GM18868 (cell line): ENCODE measurements around the gene OR2B3.
A peak's percentile ranks its signal among the peaks of the same experiment; 100 is the strongest.
"Not testable (repeated sequence)": the region's sequence is repeated elsewhere in the genome, so short reads cannot be mapped to it uniquely, and the experiment has no call there.

Experiments used
- ATAC-seq: cut with Tn5 transposase; IDR thresholded peaks from one replicate; pipeline ENCODE4 v1.9.1; 2021; ENCODE audit warnings: mild to moderate bottlenecking, moderate library complexity; ENCODE audit not compliant: unreplicated experiment

The OR2B3 gene, protein sequence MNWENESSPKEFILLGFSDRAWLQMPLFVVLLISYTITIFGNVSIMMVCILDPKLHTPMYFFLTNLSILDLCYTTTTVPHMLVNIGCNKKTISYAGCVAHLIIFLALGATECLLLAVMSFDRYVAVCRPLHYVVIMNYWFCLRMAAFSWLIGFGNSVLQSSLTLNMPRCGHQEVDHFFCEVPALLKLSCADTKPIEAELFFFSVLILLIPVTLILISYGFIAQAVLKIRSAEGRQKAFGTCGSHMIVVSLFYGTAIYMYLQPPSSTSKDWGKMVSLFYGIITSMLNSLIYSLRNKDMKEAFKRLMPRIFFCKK

DNA sequence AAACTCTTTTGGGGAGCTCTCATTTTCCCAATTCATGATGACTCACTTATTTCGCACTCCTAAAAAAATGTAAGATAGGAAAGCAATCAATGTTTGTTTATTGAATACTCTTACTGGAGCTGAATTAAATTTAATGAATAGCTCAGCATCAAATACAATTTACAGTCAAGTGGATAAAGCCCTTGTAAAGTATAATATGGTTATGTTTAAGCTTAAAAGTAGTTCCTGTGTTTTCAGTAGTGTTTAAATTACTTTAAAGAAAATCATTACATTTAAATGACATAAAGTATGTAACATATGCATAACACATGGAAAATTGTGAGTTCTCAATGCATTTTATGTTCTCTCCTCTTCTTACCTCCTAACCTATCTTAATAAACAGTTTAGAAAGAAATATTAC, at the start of gene OR2B3:
Gene OR2B3 (minus strand): TSS at position 101 of the 400 bp plus-strand sequence. CDS start 65 bp downstream, at position 36.
- no peak for ATAC-seq

DNA sequence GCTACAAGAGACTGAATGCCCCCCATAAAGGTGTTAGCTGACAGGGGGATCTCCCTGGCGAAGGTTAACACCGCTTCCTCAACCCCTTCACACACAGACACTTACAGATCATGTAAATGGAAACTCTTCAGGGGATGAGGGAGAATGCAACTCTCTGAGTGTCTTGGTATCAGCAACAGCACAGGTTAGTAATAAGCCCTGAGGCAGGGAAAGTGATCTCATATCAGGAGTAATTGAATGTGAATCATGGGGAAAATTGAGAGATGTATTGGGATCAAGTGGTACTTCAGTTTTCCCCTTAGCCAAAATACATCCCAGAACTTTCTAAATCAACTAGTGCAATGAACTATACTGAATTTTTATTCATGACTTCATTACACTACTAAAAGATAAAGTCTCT, 44.6 kb upstream of the OR2B3 start:
- no peak for ATAC-seq

DNA sequence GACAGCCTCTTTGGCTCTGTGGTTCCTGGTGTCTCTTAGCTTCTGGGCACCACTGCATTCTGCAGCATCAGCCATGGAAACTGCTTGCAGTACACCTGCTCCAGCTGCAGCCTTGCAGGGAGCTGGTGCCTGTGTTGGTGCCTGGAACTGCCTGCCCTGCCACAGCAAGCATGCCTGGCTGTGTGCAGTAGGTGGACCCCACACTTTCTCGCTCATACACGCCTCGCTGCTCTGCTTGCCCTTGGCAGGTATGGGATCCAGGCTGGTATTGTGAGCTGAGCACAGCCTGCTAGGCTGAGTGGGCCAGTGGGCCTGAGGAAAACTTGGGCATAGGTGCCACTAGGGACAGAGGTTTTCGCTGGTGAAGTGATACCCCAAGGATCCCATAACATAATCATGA, 43.5 kb upstream of the OR2B3 start:
- ATAC-seq: no peak

DNA sequence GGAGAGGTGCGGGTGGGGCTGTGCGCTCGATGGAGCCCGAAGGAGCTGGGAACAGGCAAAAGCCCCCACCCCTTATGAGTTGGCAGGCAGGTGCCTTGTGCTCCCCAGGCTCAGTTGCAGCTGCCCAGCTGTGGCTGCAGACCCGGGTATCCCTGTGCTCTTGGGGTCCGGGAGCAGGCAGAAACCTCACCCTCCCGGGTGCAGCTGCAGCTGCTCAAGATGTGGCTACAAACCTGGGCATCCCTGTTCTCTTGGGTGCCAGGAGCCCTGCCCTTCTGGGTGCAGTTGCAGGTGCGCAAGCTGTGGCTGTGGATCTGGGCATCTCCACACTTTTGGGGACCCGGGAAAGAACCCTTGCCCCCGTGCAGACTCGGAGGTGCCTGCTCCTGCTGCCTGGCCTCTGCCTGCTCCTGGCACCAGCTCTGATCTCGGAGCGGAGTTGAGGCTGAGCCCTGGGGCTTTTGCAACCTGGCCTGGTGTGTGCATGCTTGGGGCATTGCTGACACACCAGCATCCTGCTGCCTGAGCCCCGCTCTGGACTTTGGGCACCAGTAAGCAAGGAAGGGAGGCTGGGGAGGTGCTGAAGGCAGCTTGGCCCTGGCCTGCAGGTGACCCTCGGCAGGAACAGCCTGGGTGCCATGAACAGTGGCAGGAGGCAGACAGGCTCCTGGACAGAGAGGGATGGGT, 42.4 kb upstream of the OR2B3 start:
- no peak for ATAC-seq

DNA sequence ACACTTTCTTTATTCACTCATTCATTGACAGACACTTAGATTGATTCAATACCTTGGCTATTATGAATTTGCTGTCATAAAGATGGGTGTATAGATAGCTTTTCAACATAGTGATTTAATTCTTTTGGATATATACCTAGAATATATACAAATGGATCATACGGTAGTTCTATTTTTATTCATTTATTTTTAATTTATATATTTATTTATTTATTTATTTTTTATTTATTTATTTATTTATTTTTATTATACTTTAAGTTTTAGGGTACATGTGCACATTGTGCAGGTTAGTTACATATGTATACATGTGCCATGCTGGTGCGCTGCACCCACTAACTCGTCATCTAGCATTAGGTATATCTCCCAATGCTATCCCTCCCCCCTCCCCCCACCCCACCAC, 27.9 kb upstream of the OR2B3 start:
- not testable (repeated sequence) for ATAC-seq

DNA sequence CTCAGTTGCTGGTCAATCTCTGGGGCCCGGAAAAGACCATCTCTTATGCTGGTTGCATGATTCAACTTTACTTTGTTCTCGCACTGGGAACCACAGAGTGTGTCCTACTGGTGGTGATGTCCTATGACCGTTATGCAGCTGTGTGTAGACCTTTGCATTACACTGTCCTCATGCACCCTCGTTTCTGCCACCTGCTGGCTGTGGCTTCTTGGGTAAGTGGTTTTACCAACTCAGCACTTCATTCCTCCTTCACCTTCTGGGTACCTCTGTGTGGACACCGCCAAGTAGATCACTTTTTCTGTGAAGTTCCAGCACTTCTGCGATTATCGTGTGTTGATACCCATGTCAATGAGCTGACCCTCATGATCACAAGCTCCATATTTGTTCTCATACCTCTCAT, 25.0 kb upstream of the OR2B3 start:
- ATAC-seq: no peak

DNA sequence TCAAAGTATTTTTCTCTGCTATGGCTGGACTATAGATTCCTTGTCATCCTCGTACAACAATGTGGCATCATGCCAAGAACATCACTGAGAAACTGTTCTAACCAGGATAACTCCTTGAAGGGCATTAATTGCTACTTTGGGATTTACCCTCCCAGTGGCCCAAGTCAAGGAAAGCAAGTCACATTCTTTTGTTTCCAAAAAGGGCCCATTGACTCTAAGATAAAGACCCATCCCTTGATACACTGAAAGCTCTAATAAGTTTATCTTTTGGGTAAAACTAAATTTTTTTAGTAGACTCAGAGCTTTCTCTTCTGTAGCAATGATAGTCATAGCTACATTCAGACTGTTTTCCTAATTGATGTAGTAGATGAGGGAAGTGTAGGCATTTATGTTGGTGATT, 20.6 kb upstream of the OR2B3 start, which contains the start of gene OR2J3:
Gene OR2J3 (plus strand): TSS at position 301 of the 400 bp plus-strand sequence. CDS start 3,833 bp downstream, outside the sequence.
- ATAC-seq: no peak

DNA sequence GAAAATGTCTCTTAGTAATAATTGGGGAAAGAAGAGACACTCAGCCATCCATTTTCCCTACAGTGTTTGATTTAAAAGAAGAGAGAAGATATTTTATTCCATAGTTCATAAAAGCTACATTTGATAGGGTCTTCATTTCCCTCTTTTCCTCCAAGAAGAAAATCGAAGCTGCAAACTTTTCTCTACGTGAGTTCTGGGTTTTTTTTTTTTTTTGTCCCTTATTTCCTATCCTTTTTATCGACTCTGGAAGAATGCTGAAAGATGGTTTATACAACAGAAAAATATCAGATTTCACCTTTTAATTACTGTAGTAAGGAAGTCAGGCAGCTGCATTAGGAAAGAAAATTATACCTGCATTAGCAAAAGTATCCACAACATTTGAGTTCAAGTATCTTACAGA, 12.1 kb upstream of the OR2B3 start, which contains the start of gene OR2J1:
Gene OR2J1 (plus strand): TSS at position 301 of the 400 bp plus-strand sequence. CDS start 1,453 bp downstream, outside the sequence.
- ATAC-seq: no peak

DNA sequence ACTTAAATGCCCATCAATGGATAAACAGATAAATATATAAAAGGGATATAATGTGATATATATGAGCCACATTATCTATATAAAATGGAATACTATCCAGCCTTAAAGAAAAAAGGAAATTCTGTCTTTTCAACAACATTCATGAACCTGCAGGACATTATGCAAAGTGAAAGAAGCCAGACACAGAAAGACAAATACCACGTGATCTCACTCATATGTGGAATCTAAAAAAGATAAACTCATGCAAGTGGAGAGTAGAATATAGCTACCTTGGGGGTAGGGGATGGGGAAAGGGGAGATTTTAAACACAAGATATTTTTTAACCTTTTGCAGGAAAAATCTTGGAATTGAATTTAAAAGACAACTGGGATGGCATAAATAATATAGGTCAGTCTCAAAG, 10.7 kb upstream of the OR2B3 start:
- no peak for ATAC-seq

DNA sequence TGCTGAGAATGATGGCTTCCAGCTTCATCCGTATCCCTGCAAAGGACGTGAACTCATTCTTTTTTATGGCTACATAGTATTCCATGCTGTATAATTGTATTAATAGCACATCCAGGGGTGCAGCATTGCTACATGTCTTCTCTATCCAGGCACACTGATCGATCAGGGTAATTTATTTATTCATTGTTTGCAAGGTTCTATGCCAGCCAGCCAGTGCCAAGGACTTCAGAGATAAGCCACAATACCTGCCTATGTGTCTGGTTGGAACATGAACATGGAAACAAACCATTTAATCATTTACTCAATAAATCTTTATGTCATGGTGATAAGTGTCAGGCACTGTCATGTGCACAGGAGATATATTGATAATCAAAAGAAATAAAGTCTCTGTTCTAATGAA, 5.8 kb upstream of the OR2B3 start:
- no peak for ATAC-seq

DNA sequence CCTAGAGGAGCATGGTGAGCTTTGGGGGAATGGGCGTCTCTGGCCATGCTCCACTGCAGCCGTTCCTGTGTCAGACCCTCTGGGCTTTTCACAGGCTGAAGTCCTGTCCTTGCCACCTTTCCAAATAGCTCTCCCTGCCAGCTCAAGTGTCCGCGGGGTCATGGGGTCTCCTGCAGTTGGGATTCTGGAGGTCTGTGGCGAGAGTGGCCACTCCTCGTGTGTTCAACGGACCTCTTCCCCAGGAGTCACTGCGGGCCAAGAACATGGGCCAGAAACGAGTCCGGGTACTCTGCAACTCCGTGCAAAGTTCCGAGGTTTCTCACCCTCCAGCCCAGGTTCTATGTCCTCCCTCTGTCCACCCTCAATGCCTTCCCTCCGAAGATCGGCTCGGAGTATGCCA, 4.7 kb downstream of the OR2B3 start:
- no peak for ATAC-seq

DNA sequence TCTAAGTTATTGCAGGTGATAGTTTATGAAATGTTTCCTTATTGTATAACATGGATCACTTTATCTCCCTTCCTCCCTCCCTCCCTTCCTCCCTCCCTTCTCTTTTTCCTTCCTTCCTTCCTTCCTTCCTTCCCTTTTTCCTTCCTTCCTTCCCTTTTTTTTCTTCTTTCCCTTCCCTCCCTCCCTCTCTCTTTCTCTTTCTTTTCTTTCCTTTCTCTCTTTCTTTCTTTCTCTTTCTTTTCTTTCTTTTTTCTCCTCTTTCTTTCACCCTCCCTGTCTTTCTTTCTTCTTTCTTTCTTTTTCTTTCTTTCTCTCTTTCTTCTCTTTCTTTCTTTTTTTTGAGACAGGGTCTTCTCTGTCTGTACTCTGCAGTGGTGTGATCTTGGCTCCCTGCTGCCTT, 5.8 kb downstream of the OR2B3 start:
- ATAC-seq: no peak

DNA sequence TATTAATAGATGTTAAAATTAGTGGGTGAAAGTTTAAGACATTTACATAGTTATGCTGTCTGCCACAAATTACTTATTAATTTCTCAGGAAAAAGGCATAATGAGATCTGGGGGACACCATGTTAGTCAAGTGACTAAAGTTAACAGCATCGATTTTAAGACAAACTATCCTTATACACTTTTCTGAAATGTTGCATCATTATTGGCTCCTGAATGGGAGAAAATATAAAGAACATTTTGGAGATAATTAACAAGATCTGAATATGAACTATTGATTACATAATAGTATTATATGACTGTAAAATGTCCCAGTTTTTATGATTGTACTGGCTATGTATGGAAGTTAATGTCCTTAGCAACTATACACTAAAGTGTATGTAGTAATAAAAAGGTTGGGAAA, 7.9 kb downstream of the OR2B3 start:
- no peak for ATAC-seq

DNA sequence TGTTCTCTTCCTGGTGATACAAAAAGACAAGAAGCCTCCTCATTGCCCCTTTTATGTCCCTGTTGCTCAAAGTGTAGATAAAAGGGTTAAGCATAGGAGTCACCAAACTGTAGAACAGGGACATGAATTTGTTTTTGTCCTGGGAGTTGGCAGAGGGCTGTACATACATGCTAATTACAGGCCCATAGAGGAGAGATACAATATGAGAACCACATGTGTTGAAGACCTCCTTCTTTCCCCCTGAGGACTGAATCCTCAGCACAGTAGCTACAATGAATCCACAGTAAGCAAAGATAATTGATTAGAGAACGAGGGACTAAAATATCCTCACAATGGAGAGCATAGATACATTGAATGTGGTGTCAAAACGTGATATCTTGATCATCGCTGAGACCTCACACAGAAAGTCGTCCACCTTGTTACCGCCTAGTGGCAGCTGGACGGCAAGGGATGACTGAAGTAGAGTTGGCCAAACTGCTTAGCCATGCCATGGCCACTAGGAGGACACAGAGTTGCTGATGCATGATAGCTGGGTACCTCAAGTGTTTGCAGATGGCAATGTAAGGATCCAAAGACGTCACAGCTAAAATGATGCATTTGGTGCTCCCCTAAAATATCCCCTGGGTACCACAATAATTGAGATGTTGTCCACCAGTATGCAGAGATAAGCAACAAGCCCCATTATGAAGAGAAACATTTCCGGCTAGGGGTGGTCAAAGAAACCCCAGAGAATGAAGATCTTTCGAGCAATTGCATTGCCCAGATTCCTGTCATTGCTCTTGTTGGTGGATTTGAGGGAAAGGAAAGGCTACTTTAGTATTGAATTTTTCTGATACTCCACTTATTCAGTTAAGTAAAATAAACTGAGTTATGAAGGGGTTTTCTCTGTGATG, 15.0 kb downstream of the OR2B3 start:
- ATAC-seq: peak; percentile 48

DNA sequence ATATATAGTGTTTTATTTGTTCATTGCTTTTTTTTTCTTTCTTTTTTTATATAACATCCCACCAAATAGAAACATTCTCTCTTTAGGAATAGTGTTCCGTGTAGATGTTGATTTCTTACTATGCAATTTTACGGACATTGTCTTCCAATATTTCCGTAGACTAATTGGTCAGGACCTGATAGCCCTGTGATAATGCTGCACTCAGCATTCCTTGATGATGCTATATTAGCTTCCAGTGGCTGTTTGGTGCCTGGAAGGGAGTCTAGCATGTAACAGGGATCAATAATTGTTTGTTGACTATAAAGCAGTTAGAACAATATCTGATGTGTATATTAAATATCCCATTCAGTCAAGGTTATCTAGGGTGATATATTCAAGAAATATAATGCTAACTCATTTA, 35.4 kb downstream of the OR2B3 start:
- no peak for ATAC-seq

DNA sequence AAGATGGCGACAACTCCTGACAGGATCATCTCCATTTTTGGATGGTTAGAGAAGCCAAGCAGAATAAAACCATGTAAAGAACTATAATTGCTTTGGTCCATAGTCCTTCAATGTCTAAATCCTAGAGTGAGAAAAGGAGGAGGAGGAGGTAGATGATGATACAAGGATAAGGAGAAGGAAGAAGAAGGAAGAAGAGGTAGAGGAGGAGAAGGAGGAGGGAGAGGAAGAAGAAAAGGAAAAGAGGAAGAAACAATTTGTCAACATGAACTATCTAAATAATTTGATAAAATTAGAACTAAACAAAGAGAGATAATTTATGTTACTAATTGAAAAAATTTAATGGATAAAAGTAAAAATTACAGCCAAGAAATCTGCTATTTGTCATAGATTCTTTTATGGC, 42.0 kb downstream of the OR2B3 start, which contains the start of gene OR2W1:
Gene OR2W1 (minus strand): TSS at position 101 of the 400 bp plus-strand sequence. CDS start 0 bp downstream, at position 101.
- ATAC-seq: no peak
